D721Med (cell line): ENCODE measurements around the gene TSBP1.
"Not testable (repeated sequence)": the region's sequence is repeated elsewhere in the genome, so short reads cannot be mapped to it uniquely, and the experiment has no call there.

Experiments
- DNase-seq: peaks from one replicate; pipeline ENCODE4 v3.0.0; 2011; ENCODE audit warnings: low spot score; ENCODE audit not compliant: insufficient read length
- FAIRE-seq: peaks from 2 replicates; lab custom pipeline; 2011; peaks lifted over from hg19 to GRCh38; lab: Jason Lieb, UNC
- CTCF ChIP-seq: IDR thresholded peaks from 2 replicates; pipeline ENCODE4 v1.5.1; 2012; ENCODE audit warnings: mild to moderate bottlenecking, control low read depth; ENCODE audit not compliant: insufficient read depth; ENCODE audit errors: missing control alignments

TSBP1 gene

GRCh38 chr6:32375739-32376529 is 4.2 kb upstream of the TSBP1 start:
- FAIRE-seq (no peak), DNase-seq (no peak)

GRCh38 chr6:32371229-32371628 is 474 bp downstream of the TSBP1 start:
- TF ChIP-seq CTCF, result no peak
- FAIRE-seq (no peak), DNase-seq (no peak)

More at GRCh38 chr6:32375739-32376529, 4.2 kb upstream of the TSBP1 start:
- TF ChIP-seq CTCF, result no peak

GRCh38 chr6:32370505-32370904 is 1.2 kb downstream of the TSBP1 start:
- no peak for TF ChIP-seq CTCF
- DNase-seq, result no peak
- FAIRE-seq, result no peak

GRCh38 chr6:32369660-32370059 is 2.0 kb downstream of the TSBP1 start:
- no peak for DNase-seq
- no peak for TF ChIP-seq CTCF
- FAIRE-seq, result no peak

GRCh38 chr6:32367644-32368043 is 4.1 kb downstream of the TSBP1 start:
- no peak for DNase-seq
- TF ChIP-seq CTCF, result no peak
- no peak for FAIRE-seq

- not testable (repeated sequence) for DNase-seq, FAIRE-seq
These were observed 12.5 kb downstream of the TSBP1 start for GRCh38 chr6:32359225-32359624.

- not testable (repeated sequence) for FAIRE-seq, DNase-seq
These were observed 13.2 kb downstream of the TSBP1 start for GRCh38 chr6:32358548-32358947.

GRCh38 chr6:32355018-32355417 is 16.7 kb downstream of the TSBP1 start:
- DNase-seq (no peak), FAIRE-seq (no peak)
- no peak for TF ChIP-seq CTCF
